Stimulated activated CD4-positive, alpha-beta T cell treated with anti-CD3 and anti-CD28 coated beads, TNF-alpha, amount 100 ng/mL, for 48 hours (primary cell): ENCODE results near the gene TIFAB.

ENCODE experiments used
- DNase-seq, 3 donors: peaks; one replicate each; pipeline ENCODE4 v3.0.0-alpha.2; 2020; ENCODE audit warnings: low read depth in 3 of 3

TIFAB gene

GRCh38 chr5:135458356-135458755 is 6.2 kb upstream of the TIFAB start:
- DNase-seq = no peak

- DNase-seq = peak; percentile 24 to 47 (median 30)
Observed at GRCh38 chr5:135457424-135458071, 5.4 kb upstream of the TIFAB start.

GRCh38 chr5:135456238-135457099 is 4.3 kb upstream of the TIFAB start:
- DNase-seq = no peak

- no peak for DNase-seq
Observed at GRCh38 chr5:135455876-135456237, 3.7 kb upstream of the TIFAB start.

GRCh38 chr5:135454946-135455345 is 2.8 kb upstream of the TIFAB start:
- DNase-seq = no peak

GRCh38 chr5:135453613-135454012 is 1.5 kb upstream of the TIFAB start:
- DNase-seq = no peak

GRCh38 chr5:135451581-135452320 is 400 bp downstream of the TIFAB start:
- DNase-seq = no peak

GRCh38 chr5:135450952-135451351 is 1.2 kb downstream of the TIFAB start:
- DNase-seq = no peak

GRCh38 chr5:135450336-135450735 is 1.8 kb downstream of the TIFAB start:
- DNase-seq = no peak

- no peak for DNase-seq
Observed at GRCh38 chr5:135449644-135450043, 2.5 kb downstream of the TIFAB start.

- no peak for DNase-seq
Observed at GRCh38 chr5:135448791-135449507, 3.2 kb downstream of the TIFAB start.

- no peak for DNase-seq
Observed at GRCh38 chr5:135448071-135448739, 3.9 kb downstream of the TIFAB start.

- DNase-seq = no peak
Observed at GRCh38 chr5:135447298-135447929, 4.7 kb downstream of the TIFAB start, which contains the start of gene DCANP1. Gene DCANP1, minus strand, starts transcription at chr5:135447348. Its CDS starts 240 bp downstream, at chr5:135447108.

GRCh38 chr5:135446615-135447014 is 5.5 kb downstream of the TIFAB start:
- no peak for DNase-seq

- no peak for DNase-seq
Observed at GRCh38 chr5:135446206-135446605, 5.9 kb downstream of the TIFAB start.

- DNase-seq = no peak
Observed at GRCh38 chr5:135445306-135445985, 6.7 kb downstream of the TIFAB start.

- no peak for DNase-seq
Observed at GRCh38 chr5:135444881-135445280, 7.3 kb downstream of the TIFAB start.

- DNase-seq = no peak
Observed at GRCh38 chr5:135444360-135444759, 7.8 kb downstream of the TIFAB start.

GRCh38 chr5:135443161-135443960 is 8.8 kb downstream of the TIFAB start:
- DNase-seq = no peak
